ENCODE results near the gene SRD5A1.

The SRD5A1 gene

DNA sequence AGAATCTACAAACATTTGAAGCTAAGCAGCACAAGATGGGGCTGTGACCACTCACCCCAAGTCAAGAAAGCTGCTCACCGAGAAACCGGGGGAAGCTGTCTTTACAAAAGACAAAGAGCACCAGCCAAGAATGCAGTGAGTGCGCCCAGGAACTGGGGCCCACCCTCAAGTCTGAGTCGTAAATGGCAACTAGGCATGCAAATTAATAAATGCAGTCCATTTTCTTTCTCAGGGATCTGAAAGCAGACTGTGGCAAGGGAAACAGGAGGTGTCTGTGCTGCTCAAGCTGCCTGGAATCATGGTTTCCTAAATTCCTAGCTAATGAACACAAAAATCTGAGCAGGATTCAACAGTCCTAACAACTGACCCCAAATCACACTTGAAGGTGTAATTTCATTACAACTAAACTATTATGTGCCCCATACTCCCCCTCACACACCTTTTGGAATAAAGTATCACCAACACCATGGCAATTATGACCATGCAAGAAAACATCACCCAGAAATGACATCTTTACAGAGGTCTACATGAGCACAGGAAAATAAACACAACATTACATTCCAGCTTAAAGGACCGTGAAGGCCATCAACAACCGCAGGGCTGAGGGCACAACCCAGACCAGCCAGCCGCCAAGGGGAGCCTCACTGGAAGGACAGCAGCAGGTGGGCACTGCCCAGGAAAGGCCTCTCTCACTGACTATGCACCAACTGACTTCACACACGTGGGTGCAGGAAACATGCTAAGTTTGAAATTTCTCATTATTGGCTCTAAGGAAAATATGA, 18.0 kb upstream of the SRD5A1 start:
- H3K27ac ChIP-seq, result no peak overlapping the region
- TF ChIP-seq ZFX (IDR thresholded peaks at IDR 0.05), result no peak
- TF ChIP-seq, protein P1, sequence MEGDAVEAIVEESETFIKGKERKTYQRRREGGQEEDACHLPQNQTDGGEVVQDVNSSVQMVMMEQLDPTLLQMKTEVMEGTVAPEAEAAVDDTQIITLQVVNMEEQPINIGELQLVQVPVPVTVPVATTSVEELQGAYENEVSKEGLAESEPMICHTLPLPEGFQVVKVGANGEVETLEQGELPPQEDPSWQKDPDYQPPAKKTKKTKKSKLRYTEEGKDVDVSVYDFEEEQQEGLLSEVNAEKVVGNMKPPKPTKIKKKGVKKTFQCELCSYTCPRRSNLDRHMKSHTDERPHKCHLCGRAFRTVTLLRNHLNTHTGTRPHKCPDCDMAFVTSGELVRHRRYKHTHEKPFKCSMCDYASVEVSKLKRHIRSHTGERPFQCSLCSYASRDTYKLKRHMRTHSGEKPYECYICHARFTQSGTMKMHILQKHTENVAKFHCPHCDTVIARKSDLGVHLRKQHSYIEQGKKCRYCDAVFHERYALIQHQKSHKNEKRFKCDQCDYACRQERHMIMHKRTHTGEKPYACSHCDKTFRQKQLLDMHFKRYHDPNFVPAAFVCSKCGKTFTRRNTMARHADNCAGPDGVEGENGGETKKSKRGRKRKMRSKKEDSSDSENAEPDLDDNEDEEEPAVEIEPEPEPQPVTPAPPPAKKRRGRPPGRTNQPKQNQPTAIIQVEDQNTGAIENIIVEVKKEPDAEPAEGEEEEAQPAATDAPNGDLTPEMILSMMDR (conservative IDR thresholded peaks at IDR 0.05), result no peak

DNA sequence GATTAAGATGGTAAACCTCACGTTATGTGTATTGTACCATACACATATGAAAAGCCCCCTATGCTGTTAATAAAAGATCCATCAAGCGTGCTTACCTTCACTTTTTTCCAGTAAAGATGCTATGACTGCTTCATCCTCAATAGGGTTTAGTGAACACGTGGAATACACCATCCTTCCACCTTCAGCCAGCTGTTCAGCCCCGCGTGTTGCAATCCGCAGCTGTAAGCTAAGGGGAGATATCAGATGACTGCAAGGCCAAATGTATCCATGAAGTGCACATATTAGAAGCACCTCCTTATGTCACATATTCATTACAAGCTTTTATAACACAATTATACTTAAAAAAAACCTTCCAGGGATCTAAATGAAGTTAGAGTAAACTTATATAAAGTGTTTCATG, 16.6 kb upstream of the SRD5A1 start:
- no peak for TF ChIP-seq ZFX (IDR thresholded peaks at IDR 0.05)
- TF ChIP-seq, protein P1 (conservative IDR thresholded peaks at IDR 0.05), result no peak
- no peak overlapping the region for H3K27ac ChIP-seq

DNA sequence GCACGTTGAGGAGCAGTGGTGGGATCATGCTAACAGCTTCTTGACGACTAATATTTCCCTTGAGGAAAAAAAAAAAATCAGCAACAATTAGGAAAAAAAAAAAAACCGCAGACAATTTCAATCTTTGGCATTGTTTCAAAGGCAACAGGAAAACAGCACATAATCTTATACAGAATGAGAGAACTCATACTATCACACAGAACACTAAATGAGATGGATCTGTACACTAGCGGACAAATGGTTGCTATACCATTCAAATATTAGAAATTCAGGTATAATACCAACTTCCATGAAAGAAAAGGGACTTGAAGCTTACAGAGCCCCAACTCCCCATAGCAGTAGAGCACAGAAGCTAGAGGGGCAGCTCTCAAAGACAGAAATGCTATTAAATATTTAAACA, 10.0 kb upstream of the SRD5A1 start:
- H3K27ac ChIP-seq, result no peak overlapping the region
- no peak for TF ChIP-seq ZFX (IDR thresholded peaks at IDR 0.05)
- TF ChIP-seq, protein P1 (conservative IDR thresholded peaks at IDR 0.05), result no peak

DNA sequence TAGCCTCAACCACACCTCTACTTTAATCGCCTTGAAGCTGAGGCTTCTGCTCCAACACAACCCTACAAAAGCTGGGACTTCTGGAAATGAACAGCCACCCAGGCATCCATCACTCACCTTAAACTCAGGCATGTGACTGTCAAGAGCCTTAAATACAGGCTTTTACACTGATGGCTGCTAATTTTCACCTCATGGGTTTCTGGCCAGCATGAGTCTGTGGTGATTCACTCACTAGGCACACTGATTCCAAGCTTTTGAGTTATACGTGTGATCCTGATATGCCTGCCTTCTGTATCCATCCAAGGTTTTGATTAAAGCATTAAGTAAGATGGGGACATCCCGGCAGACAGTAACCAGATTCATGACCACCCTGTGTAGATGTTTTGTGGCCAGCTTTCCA, 9.3 kb upstream of the SRD5A1 start:
- TF ChIP-seq, protein P1 (conservative IDR thresholded peaks at IDR 0.05), result no peak
- no peak for TF ChIP-seq ZFX (IDR thresholded peaks at IDR 0.05)
- no peak overlapping the region for H3K27ac ChIP-seq

DNA sequence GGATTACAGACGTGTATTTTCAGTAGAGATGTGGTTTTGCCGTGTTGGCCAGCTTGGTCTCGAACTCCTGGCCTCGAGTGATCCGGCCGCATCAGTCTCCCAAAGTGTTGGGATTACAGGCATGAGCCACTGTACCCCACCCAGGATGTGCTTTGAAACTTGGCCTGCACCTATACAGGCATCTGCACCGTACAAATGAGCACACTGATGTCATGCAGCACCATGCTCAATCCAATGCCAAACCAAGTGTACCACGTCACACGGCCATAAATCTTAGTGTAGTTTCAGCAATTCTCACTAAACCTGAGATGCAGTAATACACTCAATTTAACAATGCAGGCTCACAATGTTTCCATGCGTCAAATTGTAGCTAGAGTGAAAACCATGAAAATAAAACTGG, 6.7 kb upstream of the SRD5A1 start:
- H3K27ac ChIP-seq, result no peak overlapping the region
- TF ChIP-seq, protein P1 (conservative IDR thresholded peaks at IDR 0.05), result no peak
- TF ChIP-seq ZFX (IDR thresholded peaks at IDR 0.05), result no peak

DNA sequence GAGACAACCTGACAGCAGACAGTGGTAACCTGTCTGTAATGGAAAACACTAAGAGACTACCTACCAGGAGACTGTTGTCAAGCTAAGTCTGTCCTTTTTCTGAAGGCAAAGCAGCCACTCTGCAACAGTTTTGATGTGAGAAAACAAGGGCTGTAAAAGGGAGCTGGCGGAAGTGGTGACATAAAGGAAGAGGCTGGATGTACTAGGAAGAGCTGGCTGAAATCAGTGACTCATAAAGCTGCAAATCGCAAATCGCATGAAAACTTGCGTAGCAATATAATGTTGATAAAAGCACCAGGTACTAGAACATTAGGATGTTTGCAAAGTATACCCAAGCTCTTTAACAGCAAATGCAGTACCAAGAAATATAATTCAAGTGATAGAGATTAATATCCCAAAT, 1.8 kb upstream of the SRD5A1 start:
- TF ChIP-seq, protein P1 (conservative IDR thresholded peaks at IDR 0.05), result no peak
- TF ChIP-seq ZFX (IDR thresholded peaks at IDR 0.05), result no peak
- H3K27ac ChIP-seq, result no peak overlapping the region

DNA sequence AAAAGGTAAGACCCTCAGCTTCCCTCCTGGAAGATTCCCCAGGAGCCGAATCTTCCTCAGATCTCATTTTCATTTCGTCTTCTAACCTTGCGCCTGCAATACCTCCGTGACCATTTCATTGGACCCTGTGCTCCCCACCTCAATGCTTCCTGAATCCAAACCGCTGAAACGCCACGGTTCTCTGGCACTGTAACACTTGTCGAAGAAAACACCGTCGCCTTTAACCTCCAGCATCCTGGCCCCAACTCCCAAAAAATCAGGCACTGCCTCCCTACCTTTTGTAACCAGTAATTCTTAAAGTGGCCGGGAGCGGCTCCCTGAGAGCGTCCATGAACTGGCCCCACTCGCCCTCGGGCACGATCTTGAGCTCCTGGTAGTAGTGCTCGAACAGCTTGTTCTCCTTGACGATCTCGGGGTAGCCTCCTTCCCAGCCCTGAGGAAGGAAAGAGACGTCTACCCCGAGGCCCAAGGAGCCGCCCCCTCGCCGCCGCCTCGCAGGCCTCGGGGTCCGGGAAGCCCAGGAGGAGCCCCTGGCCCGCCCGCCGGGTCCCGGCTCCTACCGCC, 834 bp upstream of the SRD5A1 start:
- H3K27ac ChIP-seq, result peak overlapping the region; percentile 77
- TF ChIP-seq ZFX (IDR thresholded peaks at IDR 0.05), result peak; percentile 89
- TF ChIP-seq, protein P1 (conservative IDR thresholded peaks at IDR 0.05), result no peak; the same call in 1 of the 2 replicates
